ENCODE data around the gene SIRPA.

DNA sequence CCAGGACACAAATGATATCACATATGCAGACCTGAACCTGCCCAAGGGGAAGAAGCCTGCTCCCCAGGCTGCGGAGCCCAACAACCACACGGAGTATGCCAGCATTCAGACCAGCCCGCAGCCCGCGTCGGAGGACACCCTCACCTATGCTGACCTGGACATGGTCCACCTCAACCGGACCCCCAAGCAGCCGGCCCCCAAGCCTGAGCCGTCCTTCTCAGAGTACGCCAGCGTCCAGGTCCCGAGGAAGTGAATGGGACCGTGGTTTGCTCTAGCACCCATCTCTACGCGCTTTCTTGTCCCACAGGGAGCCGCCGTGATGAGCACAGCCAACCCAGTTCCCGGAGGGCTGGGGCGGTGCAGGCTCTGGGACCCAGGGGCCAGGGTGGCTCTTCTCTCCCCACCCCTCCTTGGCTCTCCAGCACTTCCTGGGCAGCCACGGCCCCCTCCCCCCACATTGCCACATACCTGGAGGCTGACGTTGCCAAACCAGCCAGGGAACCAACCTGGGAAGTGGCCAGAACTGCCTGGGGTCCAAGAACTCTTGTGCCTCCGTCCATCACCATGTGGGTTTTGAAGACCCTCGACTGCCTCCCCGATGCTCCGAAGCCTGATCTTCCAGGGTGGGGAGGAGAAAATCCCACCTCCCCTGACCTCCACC, 42.2 kb downstream of the SIRPA start:
- TF ChIP-seq, protein P1, sequence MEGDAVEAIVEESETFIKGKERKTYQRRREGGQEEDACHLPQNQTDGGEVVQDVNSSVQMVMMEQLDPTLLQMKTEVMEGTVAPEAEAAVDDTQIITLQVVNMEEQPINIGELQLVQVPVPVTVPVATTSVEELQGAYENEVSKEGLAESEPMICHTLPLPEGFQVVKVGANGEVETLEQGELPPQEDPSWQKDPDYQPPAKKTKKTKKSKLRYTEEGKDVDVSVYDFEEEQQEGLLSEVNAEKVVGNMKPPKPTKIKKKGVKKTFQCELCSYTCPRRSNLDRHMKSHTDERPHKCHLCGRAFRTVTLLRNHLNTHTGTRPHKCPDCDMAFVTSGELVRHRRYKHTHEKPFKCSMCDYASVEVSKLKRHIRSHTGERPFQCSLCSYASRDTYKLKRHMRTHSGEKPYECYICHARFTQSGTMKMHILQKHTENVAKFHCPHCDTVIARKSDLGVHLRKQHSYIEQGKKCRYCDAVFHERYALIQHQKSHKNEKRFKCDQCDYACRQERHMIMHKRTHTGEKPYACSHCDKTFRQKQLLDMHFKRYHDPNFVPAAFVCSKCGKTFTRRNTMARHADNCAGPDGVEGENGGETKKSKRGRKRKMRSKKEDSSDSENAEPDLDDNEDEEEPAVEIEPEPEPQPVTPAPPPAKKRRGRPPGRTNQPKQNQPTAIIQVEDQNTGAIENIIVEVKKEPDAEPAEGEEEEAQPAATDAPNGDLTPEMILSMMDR (IDR thresholded peaks at IDR 0.05; ENCODE audit: poor library complexity, severe bottlenecking): no peak
- TF ChIP-seq EP300 (conservative IDR thresholded peaks at IDR 0.05; ENCODE audit: poor library complexity, severe bottlenecking): no peak
- no peak for TF ChIP-seq POLR2AphosphoS5 (IDR thresholded peaks at IDR 0.05)
- TF ChIP-seq, protein P2, sequence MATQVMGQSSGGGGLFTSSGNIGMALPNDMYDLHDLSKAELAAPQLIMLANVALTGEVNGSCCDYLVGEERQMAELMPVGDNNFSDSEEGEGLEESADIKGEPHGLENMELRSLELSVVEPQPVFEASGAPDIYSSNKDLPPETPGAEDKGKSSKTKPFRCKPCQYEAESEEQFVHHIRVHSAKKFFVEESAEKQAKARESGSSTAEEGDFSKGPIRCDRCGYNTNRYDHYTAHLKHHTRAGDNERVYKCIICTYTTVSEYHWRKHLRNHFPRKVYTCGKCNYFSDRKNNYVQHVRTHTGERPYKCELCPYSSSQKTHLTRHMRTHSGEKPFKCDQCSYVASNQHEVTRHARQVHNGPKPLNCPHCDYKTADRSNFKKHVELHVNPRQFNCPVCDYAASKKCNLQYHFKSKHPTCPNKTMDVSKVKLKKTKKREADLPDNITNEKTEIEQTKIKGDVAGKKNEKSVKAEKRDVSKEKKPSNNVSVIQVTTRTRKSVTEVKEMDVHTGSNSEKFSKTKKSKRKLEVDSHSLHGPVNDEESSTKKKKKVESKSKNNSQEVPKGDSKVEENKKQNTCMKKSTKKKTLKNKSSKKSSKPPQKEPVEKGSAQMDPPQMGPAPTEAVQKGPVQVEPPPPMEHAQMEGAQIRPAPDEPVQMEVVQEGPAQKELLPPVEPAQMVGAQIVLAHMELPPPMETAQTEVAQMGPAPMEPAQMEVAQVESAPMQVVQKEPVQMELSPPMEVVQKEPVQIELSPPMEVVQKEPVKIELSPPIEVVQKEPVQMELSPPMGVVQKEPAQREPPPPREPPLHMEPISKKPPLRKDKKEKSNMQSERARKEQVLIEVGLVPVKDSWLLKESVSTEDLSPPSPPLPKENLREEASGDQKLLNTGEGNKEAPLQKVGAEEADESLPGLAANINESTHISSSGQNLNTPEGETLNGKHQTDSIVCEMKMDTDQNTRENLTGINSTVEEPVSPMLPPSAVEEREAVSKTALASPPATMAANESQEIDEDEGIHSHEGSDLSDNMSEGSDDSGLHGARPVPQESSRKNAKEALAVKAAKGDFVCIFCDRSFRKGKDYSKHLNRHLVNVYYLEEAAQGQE (IDR thresholded peaks at IDR 0.05; ENCODE audit: borderline replicate concordance): no peak
- no peak for TF ChIP-seq EZH2 (IDR thresholded peaks at IDR 0.05; ENCODE audit: borderline replicate concordance, insufficient read depth, low read length, poor library complexity, severe bottlenecking)
- no peak for TF ChIP-seq RAD21 (conservative IDR thresholded peaks at IDR 0.05)
- no peak for TF ChIP-seq MXI1 (conservative IDR thresholded peaks at IDR 0.05; ENCODE audit: poor library complexity, severe bottlenecking)
- no peak for TF ChIP-seq TAF1 (IDR thresholded peaks at IDR 0.05; ENCODE audit: low read depth)

Data from neural cell (in vitro differentiated cells).